Measurements from ENCODE around the gene FOXP4. TPM values are rescaled to one million over a fixed set of nuclear protein-coding genes. Genes with fewer than 3 reads are reported as not detected.
A peak's percentile ranks its signal among the peaks of the same experiment; 100 is the strongest.

Gene FOXP4
- total RNA-seq, 1 experiment from 2014 or later = 0.53 TPM

- Histone ChIP-seq H3K9me3 (no peaks in the 10 kb centered on the region), H3K4me3 (no peak overlapping the region), H3K27me3 (no peaks in the 10 kb centered on the region), H3K36me3 (no peaks in the 10 kb centered on the region)
- DNase-seq = no peak
Observed at GRCh38 chr6:41597246-41598000, 51.2 kb downstream of the FOXP4 start.

- Histone ChIP-seq H3K4me3 (no peak overlapping the region), H3K27me3 (no peaks in the 10 kb centered on the region), H3K36me3 (no peaks in the 10 kb centered on the region), H3K9me3 (no peaks in the 10 kb centered on the region)
- no peak for DNase-seq
Observed at GRCh38 chr6:41598670-41599014, 52.5 kb downstream of the FOXP4 start.

GRCh38 chr6:41599015-41599851 lies 53.1 kb downstream of the FOXP4 start:
- H3K36me3 ChIP-seq = no peaks in the 10 kb centered on the region
- no peaks in the 10 kb centered on the region for H3K27me3 ChIP-seq
- no peaks in the 10 kb centered on the region for H3K9me3 ChIP-seq
- H3K4me3 ChIP-seq = no peak overlapping the region
- no peak for DNase-seq

- H3K4me3 ChIP-seq = no peak overlapping the region
- no peak for DNase-seq
- H3K9me3 ChIP-seq = no peaks in the 10 kb centered on the region
- H3K27me3 ChIP-seq = no peaks in the 10 kb centered on the region
- no peaks in the 10 kb centered on the region for H3K36me3 ChIP-seq
Observed at GRCh38 chr6:41599852-41600445, 53.8 kb downstream of the FOXP4 start.

- Histone ChIP-seq H3K9me3 (no peaks in the 10 kb centered on the region), H3K36me3 (no peaks in the 10 kb centered on the region), H3K4me3 (no peak overlapping the region)
Observed at GRCh38 chr6:41600499-41601247, 54.5 kb downstream of the FOXP4 start.

GRCh38 chr6:41601248-41601549 lies 55.0 kb downstream of the FOXP4 start:
- Histone ChIP-seq H3K27me3 (no peaks in the 10 kb centered on the region), H3K9me3 (no peaks in the 10 kb centered on the region), H3K36me3 (no peaks in the 10 kb centered on the region), H3K4me3 (no peak overlapping the region)
- DNase-seq = no peak

More at GRCh38 chr6:41600499-41601247, 54.5 kb downstream of the FOXP4 start:
- no peak for DNase-seq
- no peaks in the 10 kb centered on the region for H3K27me3 ChIP-seq

- DNase-seq = no peak
- Histone ChIP-seq H3K27me3 (no peaks in the 10 kb centered on the region), H3K36me3 (no peaks in the 10 kb centered on the region), H3K4me3 (no peak overlapping the region), H3K9me3 (no peaks in the 10 kb centered on the region)
Observed at GRCh38 chr6:41602422-41602743, 56.2 kb downstream of the FOXP4 start.

GRCh38 chr6:41602864-41603608 lies 56.9 kb downstream of the FOXP4 start:
- Histone ChIP-seq H3K36me3 (no peaks in the 10 kb centered on the region), H3K4me3 (no peak overlapping the region), H3K9me3 (no peaks in the 10 kb centered on the region), H3K27me3 (no peaks in the 10 kb centered on the region)
- peak; percentile 54 for DNase-seq

GRCh38 chr6:41604006-41604405 lies 57.8 kb downstream of the FOXP4 start:
- no peak overlapping the region for H3K4me3 ChIP-seq
- H3K27me3 ChIP-seq = no peaks in the 10 kb centered on the region
- no peak for DNase-seq
- no peaks in the 10 kb centered on the region for H3K36me3 ChIP-seq
- no peaks in the 10 kb centered on the region for H3K9me3 ChIP-seq

GRCh38 chr6:41605649-41606048 lies 59.5 kb downstream of the FOXP4 start:
- Histone ChIP-seq H3K27me3 (no peaks in the 10 kb centered on the region), H3K36me3 (no peaks in the 10 kb centered on the region), H3K4me3 (no peak overlapping the region), H3K9me3 (no peaks in the 10 kb centered on the region)
- no peak for DNase-seq

GRCh38 chr6:41607036-41607435 lies 60.9 kb downstream of the FOXP4 start:
- H3K27me3 ChIP-seq = no peaks in the 10 kb centered on the region
- no peak for DNase-seq
- H3K9me3 ChIP-seq = no peaks in the 10 kb centered on the region
- H3K4me3 ChIP-seq = no peak overlapping the region
- no peaks in the 10 kb centered on the region for H3K36me3 ChIP-seq

- H3K9me3 ChIP-seq = no peaks in the 10 kb centered on the region
- H3K4me3 ChIP-seq = no peak overlapping the region
- no peaks in the 10 kb centered on the region for H3K36me3 ChIP-seq
- no peaks in the 10 kb centered on the region for H3K27me3 ChIP-seq
- no peak for DNase-seq
Observed at GRCh38 chr6:41607736-41608135, 61.6 kb downstream of the FOXP4 start.

- no peaks in the 10 kb centered on the region for H3K9me3 ChIP-seq
- no peaks in the 10 kb centered on the region for H3K27me3 ChIP-seq
- no peak overlapping the region for H3K4me3 ChIP-seq
- no peaks in the 10 kb centered on the region for H3K36me3 ChIP-seq
- no peak for DNase-seq
Observed at GRCh38 chr6:41608443-41609151, 62.4 kb downstream of the FOXP4 start.

- H3K36me3 ChIP-seq = no peaks in the 10 kb centered on the region
- H3K4me3 ChIP-seq = no peak overlapping the region
- no peaks in the 10 kb centered on the region for H3K27me3 ChIP-seq
- no peak for DNase-seq
- H3K9me3 ChIP-seq = no peaks in the 10 kb centered on the region
Observed at GRCh38 chr6:41614715-41615114, 68.5 kb downstream of the FOXP4 start.

- no peak overlapping the region for H3K4me3 ChIP-seq
- no peaks in the 10 kb centered on the region for H3K9me3 ChIP-seq
- DNase-seq = no peak
- no peaks in the 10 kb centered on the region for H3K36me3 ChIP-seq
- H3K27me3 ChIP-seq = no peaks in the 10 kb centered on the region
Observed at GRCh38 chr6:41615311-41615710, 69.1 kb downstream of the FOXP4 start.

GRCh38 chr6:41618598-41618997 lies 72.4 kb downstream of the FOXP4 start:
- DNase-seq = no peak
- no peak overlapping the region for H3K4me3 ChIP-seq

More at GRCh38 chr6:41618598-41618997, 72.4 kb downstream of the FOXP4 start:
- Histone ChIP-seq H3K9me3 (peaks cover 7% of the 10 kb centered on the region), H3K27me3 (no peaks in the 10 kb centered on the region), H3K36me3 (no peaks in the 10 kb centered on the region)
